Adrenal gland (tissue), 5 donors: ENCODE results near the gene NR6A1.

Experiments used
- CTCF ChIP-seq, 6 experiments: fragments of 450-650 bp in 4 of 6; fragments of 200-600 bp in 2 of 6; sonication (generic) in 1 of 6; IDR thresholded peaks; 1 replicate in 5 of 6; 2 replicates in 1 of 6; pipeline versions ENCODE4 v1.5.1 to v1.8.0; 2016 to 2021; ENCODE audit warnings: antibody characterized with exemption in 6 of 6, mild to moderate bottlenecking in 2 of 6, moderate library complexity in 1 of 6
- POLR2A ChIP-seq, 2 donors: fragments of 450-650 bp; IDR thresholded peaks; one replicate each; pipeline ENCODE4 v1.6.1; 2017; ENCODE audit warnings: antibody characterized with exemption in 2 of 2, mild to moderate bottlenecking in 2 of 2, moderate library complexity in 1 of 2
- donor health status: DM: no; HTN: no; CAD: no.

DNA sequence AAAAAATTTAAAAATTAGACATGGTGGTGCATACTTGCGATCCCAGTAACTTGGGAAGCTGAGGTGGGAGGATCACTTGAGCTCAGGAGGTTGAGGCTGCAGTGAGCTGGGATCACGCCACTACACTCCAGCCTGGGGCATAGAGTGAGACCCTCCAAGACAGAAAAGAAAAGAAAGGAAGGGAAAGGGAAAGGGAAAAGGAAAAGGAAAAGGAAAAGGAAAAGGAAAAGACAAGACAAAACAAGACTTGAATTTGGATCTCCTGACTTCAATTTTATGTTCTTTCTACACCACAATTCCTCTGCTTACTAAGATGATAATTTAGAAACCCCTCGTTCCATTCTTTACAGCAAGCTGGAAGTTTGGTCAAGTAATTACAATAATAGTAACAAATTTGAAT, 88.1 kb downstream of the NR6A1 start:
- no peak for TF ChIP-seq POLR2A (IDR thresholded peaks at IDR 0.05)
- TF ChIP-seq CTCF (IDR thresholded peaks at IDR 0.05) = no peak
